Bronchus fibroblast of lung (primary cell): Measurements from ENCODE around the gene S100A13. TPM values are rescaled to one million over a fixed set of nuclear protein-coding genes. Genes with fewer than 3 reads are reported as not detected.

ENCODE experiments used
- total RNA-seq: library from RNA; depleted of rRNA; stranded (reverse); fragments of >200 nt; gene quantifications from 2 replicates; pipeline ENCODE4 v1.2.3, GENCODE V29; 2015

Gene S100A13
- total RNA-seq, result 170 and 175 TPM in 2 replicates

DNA sequence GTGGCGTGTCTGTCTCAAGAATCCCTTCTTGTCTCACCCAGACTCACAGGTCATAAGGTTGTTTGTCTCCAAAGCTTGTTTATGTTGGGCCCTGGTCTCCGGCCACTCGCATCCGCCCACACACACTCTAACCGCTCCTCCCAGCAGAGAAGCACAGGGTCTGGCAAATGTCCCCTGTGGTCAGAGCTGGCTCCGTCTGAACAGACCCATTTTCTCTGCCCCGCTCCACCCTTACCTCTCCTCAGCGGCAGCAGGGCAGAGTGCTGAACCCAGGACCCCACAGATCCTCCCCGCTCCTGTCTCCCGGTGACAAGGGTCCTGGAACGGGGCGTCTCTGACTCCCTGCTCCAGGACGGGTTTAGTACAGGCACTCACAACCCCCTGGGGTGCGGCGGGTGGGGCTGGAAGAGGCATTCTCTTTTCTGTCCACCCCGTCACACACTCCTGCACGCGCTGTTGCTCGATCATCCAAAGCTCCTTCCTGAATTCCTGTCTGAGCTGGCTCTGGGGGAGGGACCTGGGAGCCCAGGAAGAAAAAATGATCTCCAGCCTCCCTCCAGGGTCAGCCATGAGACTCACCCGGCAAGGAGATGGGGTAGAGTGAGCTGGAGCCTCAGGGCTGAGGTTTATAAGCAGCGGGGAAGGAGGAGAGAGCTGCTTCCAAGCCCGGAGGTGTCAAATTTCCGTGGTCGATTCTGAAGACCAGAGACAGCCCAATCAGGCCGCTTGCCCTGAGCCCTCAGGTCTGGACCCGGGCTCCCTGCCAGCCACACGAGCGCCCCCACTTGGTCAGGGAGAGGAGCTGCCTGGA lies at the start of gene S100A13:
Gene S100A13 (minus strand): TSS at position 602 of the 811 bp plus-strand sequence. CDS start 1,033 bp downstream, outside the sequence.

DNA sequence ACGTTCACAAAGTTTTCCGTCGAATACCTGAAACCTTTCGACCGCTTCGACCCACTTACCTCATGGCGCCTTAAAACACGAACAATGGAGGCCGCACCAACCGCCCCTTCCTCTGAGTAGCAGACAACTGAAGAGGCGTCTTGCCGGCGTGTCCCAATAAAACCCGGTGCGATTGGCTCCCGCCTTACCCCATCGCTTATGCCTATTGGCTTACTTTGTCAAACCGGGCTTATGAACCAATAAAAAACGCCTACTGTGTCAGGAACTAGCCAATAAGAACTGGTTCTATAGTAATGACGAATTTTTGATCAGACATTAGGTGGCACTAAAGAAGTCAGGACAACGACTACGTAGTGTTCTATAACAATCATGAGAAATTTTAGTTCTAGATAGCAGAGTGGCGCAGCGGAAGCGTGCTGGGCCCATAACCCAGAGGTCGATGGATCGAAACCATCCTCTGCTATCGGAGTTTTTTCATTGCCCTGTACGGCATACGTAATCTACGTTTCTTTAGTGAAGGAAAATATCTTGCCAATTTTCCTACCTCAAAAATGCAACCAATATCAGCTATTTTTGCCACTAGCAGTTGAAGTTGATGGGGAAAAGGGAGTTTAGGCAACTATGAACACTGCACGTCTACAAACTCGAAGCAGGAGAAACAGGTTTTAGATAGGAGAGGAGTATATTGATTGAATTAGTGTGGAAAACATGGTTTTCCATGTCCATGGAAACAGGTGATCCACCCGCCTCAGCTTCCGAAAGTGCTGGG lies 43.7 kb upstream of the S100A13 start, which contains the start of gene ILF2:
Gene ILF2 (minus strand): TSS at position 135 of the 769 bp plus-strand sequence. CDS start 71 bp downstream, at position 64.

GRCh38 chr1:153658400-153659174 lies 31.3 kb upstream of the S100A13 start, which contains the start of gene SNAPIN:
SNAPIN (plus strand) TSS chr1:153658703; CDS start chr1:153658744, 41 bp downstream.

DNA sequence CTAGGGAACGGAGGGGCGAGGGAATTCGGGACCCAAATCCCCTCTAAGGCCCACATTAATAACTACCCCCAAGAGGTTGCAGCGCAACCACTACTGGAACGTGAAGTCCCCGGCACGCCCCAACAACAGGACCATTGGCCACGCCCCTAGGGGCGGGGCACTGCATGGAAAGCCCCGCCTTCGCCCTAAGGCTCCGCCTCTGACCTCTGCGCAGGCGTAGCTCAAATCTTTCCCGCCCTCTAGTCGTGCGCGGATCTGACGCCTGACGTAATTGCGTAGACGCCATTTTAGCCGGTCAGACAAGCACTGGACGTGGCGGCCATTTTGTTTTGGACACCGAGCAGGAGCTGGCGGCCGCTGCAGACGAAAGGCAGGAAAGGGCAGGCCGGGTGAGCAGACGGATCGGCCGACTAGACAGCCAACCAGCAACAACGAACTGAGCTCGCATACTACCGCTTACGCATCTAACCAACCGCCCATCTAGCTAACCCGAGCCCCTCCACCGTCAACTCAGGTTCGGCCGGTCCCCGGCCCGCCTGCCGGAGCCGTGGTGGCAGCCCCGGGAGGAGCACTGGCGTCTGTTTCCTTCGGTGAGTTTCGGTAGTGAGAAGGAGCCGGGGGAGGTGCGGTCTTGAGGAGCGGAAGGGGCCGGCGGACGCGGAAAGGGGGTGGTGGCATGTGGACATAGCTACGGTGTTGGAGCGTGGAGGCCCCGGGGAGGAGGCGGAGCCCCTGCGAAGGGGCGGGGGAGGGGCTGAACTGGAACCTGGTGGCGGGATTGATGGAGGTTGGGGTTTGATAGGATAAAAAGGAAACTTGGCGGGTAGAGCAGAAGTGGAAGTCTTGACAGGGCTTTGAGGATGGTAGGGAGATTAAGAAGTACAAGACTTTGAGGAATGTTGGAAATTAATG lies 6.7 kb upstream of the S100A13 start, which contains the start of gene CHTOP:
Gene CHTOP (plus strand): TSS at position 313 of the 912 bp plus-strand sequence. CDS start 2,523 bp downstream, outside the sequence.

GRCh38 chr1:153627715-153628626 lies 666 bp upstream of the S100A13 start, which contains the start of gene S100A1:
S100A1 (plus strand) TSS chr1:153628434; CDS start chr1:153630522, 2,088 bp downstream.

DNA sequence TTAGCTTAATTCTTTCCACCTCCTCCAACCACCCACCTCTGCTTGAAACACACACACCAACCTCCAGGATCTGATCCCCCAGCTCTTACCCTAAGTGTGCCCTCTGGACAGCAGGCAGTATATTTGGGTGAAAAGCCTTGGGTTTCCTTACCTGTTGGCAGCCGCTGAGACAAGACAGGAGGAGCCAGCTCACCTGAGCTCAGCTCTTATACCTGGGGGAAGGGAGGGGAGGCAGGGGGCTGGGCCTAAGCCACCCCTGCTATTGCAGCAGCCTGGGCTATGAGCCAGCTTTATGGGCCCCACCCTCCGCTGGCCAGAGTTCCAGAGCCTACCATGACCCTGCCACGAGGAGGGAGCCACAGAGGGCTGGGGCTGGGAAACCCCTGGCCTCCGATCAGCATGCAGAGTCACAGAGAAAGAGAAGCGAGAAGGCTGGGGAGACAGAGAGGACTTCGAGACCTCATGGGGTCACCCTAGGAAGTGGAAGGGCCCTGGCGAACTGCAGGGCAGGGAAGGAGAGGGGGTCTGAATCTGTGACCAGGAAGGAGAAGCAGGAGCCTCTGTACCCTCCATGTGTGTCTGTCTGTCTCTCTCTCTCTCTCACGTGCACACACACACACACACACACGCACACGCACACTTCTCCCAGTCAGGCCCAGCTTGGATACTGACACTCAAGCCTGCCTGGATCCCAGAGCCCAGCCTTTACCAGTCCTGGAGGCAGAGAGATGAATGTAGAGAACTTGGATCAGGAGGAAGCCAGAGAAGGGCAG lies 11.0 kb downstream of the S100A13 start, which contains the start of gene S100A14:
Gene S100A14 (minus strand): TSS at position 182 of the 773 bp plus-strand sequence. CDS start 467 bp downstream, outside the sequence.

GRCh38 chr1:153612755-153613331 lies 14.5 kb downstream of the S100A13 start, which contains the start of gene S100A16:
S100A16 (minus strand) TSS chr1:153613137; CDS start chr1:153608151, 4,986 bp downstream.

Other genes starting within 250 kb of the S100A13 start
- not detected in 2 replicates for gene S100A8, start 236.4 kb downstream of the S100A13 start, total RNA-seq
- gene S100A7A, start 211.0 kb downstream of the S100A13 start, total RNA-seq, result not detected in 2 replicates
- not detected in 2 replicates for gene S100A7, start 166.9 kb downstream of the S100A13 start, total RNA-seq
- gene S100A6, start 91.5 kb downstream of the S100A13 start, total RNA-seq, result 1,607 and 1,644 TPM in 2 replicates
- gene S100A5, start 86.6 kb downstream of the S100A13 start, total RNA-seq, result 1.3 TPM in 1 of 2 replicates, not detected in the other
- 108 and 141 TPM in 2 replicates for gene S100A4, start 81.7 kb downstream of the S100A13 start, total RNA-seq
- gene S100A3, start 78.2 kb downstream of the S100A13 start, total RNA-seq, result 11.6 and 12.1 TPM in 2 replicates
- gene S100A2, start 61.7 kb downstream of the S100A13 start, total RNA-seq, result 4.5 and 10.8 TPM in 2 replicates
- gene S100A16, start 14.4 kb downstream of the S100A13 start, total RNA-seq, result 386 and 391 TPM in 2 replicates
- gene S100A14, start 11.2 kb downstream of the S100A13 start, total RNA-seq, result 0.34 TPM in 1 of 2 replicates, not detected in the other
- 0.15 TPM in 1 of 2 replicates, not detected in the other for gene S100A1, start 929 bp upstream of the S100A13 start, total RNA-seq
- gene CHTOP, start 6.6 kb upstream of the S100A13 start, total RNA-seq, result 40.5 and 43.7 TPM in 2 replicates
- gene SNAPIN, start 31.2 kb upstream of the S100A13 start, total RNA-seq, result 68.4 and 72.1 TPM in 2 replicates
- 271 and 295 TPM in 2 replicates for gene ILF2, start 43.5 kb upstream of the S100A13 start, total RNA-seq
- under 0.01 and 0.15 TPM in 2 replicates for gene NPR1, start 51.2 kb upstream of the S100A13 start, total RNA-seq
- gene INTS3, start 100.5 kb upstream of the S100A13 start, total RNA-seq, result 24.9 and 25.0 TPM in 2 replicates
- 6.2 and 10.1 TPM in 2 replicates for gene SLC27A3, start 147.9 kb upstream of the S100A13 start, total RNA-seq